ENCODE measurements around the gene RAI2.
"Not testable (repeated sequence)": the region's sequence is repeated elsewhere in the genome, so short reads cannot be mapped to it uniquely, and the experiment has no call there.

RAI2 gene

GRCh38 chrX:17809273-17809672 is 51.8 kb downstream of the RAI2 start:
- WGBS = 88% methylated on average over 4 of the region's 4 CpGs
- no peak overlapping the region for H3K27ac ChIP-seq (ENCODE audit: low read depth, low read length)

GRCh38 chrX:17805120-17805519 is 56.0 kb downstream of the RAI2 start:
- 69% methylated on average over 6 of the region's 6 CpGs for WGBS
- Histone ChIP-seq H3K9ac (ENCODE audit: low read depth, low read length) (no peak overlapping the region), H3K27ac (ENCODE audit: low read depth, low read length) (no peak overlapping the region)

More at GRCh38 chrX:17809273-17809672, 51.8 kb downstream of the RAI2 start:
- H3K9me3 ChIP-seq (ENCODE audit: insufficient read depth, low read depth, low read length) = no peaks in the 10 kb centered on the region
- no peaks in the 10 kb centered on the region for H3K36me3 ChIP-seq (ENCODE audit: insufficient read depth, low read length)
- H3K27me3 ChIP-seq (ENCODE audit: insufficient read depth, low read length) = no peaks in the 10 kb centered on the region
- no peaks in the 10 kb centered on the region for H3K4me1 ChIP-seq (ENCODE audit: insufficient read depth, low read length)
- H3K9ac ChIP-seq (ENCODE audit: low read depth, low read length) = no peak overlapping the region
- no peak overlapping the region for H3K4me3 ChIP-seq (ENCODE audit: low read length)

GRCh38 chrX:17803449-17803848 is 57.6 kb downstream of the RAI2 start:
- no peaks in the 10 kb centered on the region for H3K9me3 ChIP-seq (ENCODE audit: insufficient read depth, low read depth, low read length)
- no peaks in the 10 kb centered on the region for H3K4me1 ChIP-seq (ENCODE audit: insufficient read depth, low read length)
- no peaks in the 10 kb centered on the region for H3K36me3 ChIP-seq (ENCODE audit: insufficient read depth, low read length)
- no peak overlapping the region for H3K4me3 ChIP-seq (ENCODE audit: low read length)
- H3K9ac ChIP-seq (ENCODE audit: low read depth, low read length) = no peak overlapping the region
- H3K27ac ChIP-seq (ENCODE audit: low read depth, low read length) = no peak overlapping the region
- H3K27me3 ChIP-seq (ENCODE audit: insufficient read depth, low read length) = no peaks in the 10 kb centered on the region
- 85% methylated on average over 3 of the region's 4 CpGs for WGBS

More at GRCh38 chrX:17805120-17805519, 56.0 kb downstream of the RAI2 start:
- Histone ChIP-seq H3K36me3 (ENCODE audit: insufficient read depth, low read length) (no peaks in the 10 kb centered on the region), H3K4me1 (ENCODE audit: insufficient read depth, low read length) (no peaks in the 10 kb centered on the region), H3K9me3 (ENCODE audit: insufficient read depth, low read depth, low read length) (no peaks in the 10 kb centered on the region), H3K27me3 (ENCODE audit: insufficient read depth, low read length) (no peaks in the 10 kb centered on the region), H3K4me3 (ENCODE audit: low read length) (no peak overlapping the region)

GRCh38 chrX:17802756-17803155 is 58.3 kb downstream of the RAI2 start:
- Histone ChIP-seq H3K4me3 (ENCODE audit: low read length) (no peak overlapping the region), H3K4me1 (ENCODE audit: insufficient read depth, low read length) (no peaks in the 10 kb centered on the region), H3K9me3 (ENCODE audit: insufficient read depth, low read depth, low read length) (no peaks in the 10 kb centered on the region), H3K36me3 (ENCODE audit: insufficient read depth, low read length) (no peaks in the 10 kb centered on the region), H3K27ac (ENCODE audit: low read depth, low read length) (no peak overlapping the region), H3K9ac (ENCODE audit: low read depth, low read length) (no peak overlapping the region), H3K27me3 (ENCODE audit: insufficient read depth, low read length) (no peaks in the 10 kb centered on the region)
- WGBS = 84% methylated on average over 6 of the region's 7 CpGs

- no peak overlapping the region for H3K4me3 ChIP-seq (ENCODE audit: low read length)
- no peak overlapping the region for H3K9ac ChIP-seq (ENCODE audit: low read depth, low read length)
- H3K27me3 ChIP-seq (ENCODE audit: insufficient read depth, low read length) = no peaks in the 10 kb centered on the region
- H3K27ac ChIP-seq (ENCODE audit: low read depth, low read length) = no peak overlapping the region
- H3K4me1 ChIP-seq (ENCODE audit: insufficient read depth, low read length) = no peaks in the 10 kb centered on the region
- 95% methylated on average over 13 of the region's 13 CpGs for WGBS
- H3K9me3 ChIP-seq (ENCODE audit: insufficient read depth, low read depth, low read length) = no peaks in the 10 kb centered on the region
- H3K36me3 ChIP-seq (ENCODE audit: insufficient read depth, low read length) = no peaks in the 10 kb centered on the region
These were observed 59.7 kb downstream of the RAI2 start for GRCh38 chrX:17801431-17801830.

- H3K9me3 ChIP-seq (ENCODE audit: insufficient read depth, low read depth, low read length) = no peaks in the 10 kb centered on the region
- no peaks in the 10 kb centered on the region for H3K4me1 ChIP-seq (ENCODE audit: insufficient read depth, low read length)
- H3K9ac ChIP-seq (ENCODE audit: low read depth, low read length) = no peak overlapping the region
- no peaks in the 10 kb centered on the region for H3K27me3 ChIP-seq (ENCODE audit: insufficient read depth, low read length)
- no peak overlapping the region for H3K27ac ChIP-seq (ENCODE audit: low read depth, low read length)
- 100% methylated on average over 1 of the region's 4 CpGs for WGBS
- H3K4me3 ChIP-seq (ENCODE audit: low read length) = no peak overlapping the region
- no peaks in the 10 kb centered on the region for H3K36me3 ChIP-seq (ENCODE audit: insufficient read depth, low read length)
These were observed 62.2 kb downstream of the RAI2 start for GRCh38 chrX:17798921-17799320.

GRCh38 chrX:17792826-17793225 is 68.3 kb downstream of the RAI2 start:
- Histone ChIP-seq H3K4me1 (ENCODE audit: insufficient read depth, low read length) (no peaks in the 10 kb centered on the region), H3K9ac (ENCODE audit: low read depth, low read length) (no peak overlapping the region), H3K4me3 (ENCODE audit: low read length) (no peak overlapping the region), H3K9me3 (ENCODE audit: insufficient read depth, low read depth, low read length) (no peaks in the 10 kb centered on the region), H3K27me3 (ENCODE audit: insufficient read depth, low read length) (no peaks in the 10 kb centered on the region), H3K36me3 (ENCODE audit: insufficient read depth, low read length) (no peaks in the 10 kb centered on the region), H3K27ac (ENCODE audit: low read depth, low read length) (no peak overlapping the region)
- 85% methylated on average over 1 of the region's 1 CpG for WGBS

- 84% methylated on average over 8 of the region's 8 CpGs for WGBS
- H3K27me3 ChIP-seq (ENCODE audit: insufficient read depth, low read length) = no peaks in the 10 kb centered on the region
- no peak overlapping the region for H3K27ac ChIP-seq (ENCODE audit: low read depth, low read length)
These were observed 72.0 kb downstream of the RAI2 start for GRCh38 chrX:17788956-17789562.

GRCh38 chrX:17788439-17788838 is 72.7 kb downstream of the RAI2 start:
- no peaks in the 10 kb centered on the region for H3K36me3 ChIP-seq (ENCODE audit: insufficient read depth, low read length)
- no peaks in the 10 kb centered on the region for H3K4me1 ChIP-seq (ENCODE audit: insufficient read depth, low read length)
- H3K27me3 ChIP-seq (ENCODE audit: insufficient read depth, low read length) = no peaks in the 10 kb centered on the region
- H3K4me3 ChIP-seq (ENCODE audit: low read length) = no peak overlapping the region
- 37% methylated on average over 4 of the region's 4 CpGs for WGBS
- no peak overlapping the region for H3K27ac ChIP-seq (ENCODE audit: low read depth, low read length)
- no peak overlapping the region for H3K9ac ChIP-seq (ENCODE audit: low read depth, low read length)
- H3K9me3 ChIP-seq (ENCODE audit: insufficient read depth, low read depth, low read length) = no peaks in the 10 kb centered on the region

More at GRCh38 chrX:17788956-17789562, 72.0 kb downstream of the RAI2 start:
- H3K9me3 ChIP-seq (ENCODE audit: insufficient read depth, low read depth, low read length) = no peaks in the 10 kb centered on the region
- H3K4me1 ChIP-seq (ENCODE audit: insufficient read depth, low read length) = no peaks in the 10 kb centered on the region
- no peaks in the 10 kb centered on the region for H3K36me3 ChIP-seq (ENCODE audit: insufficient read depth, low read length)
- no peak overlapping the region for H3K9ac ChIP-seq (ENCODE audit: low read depth, low read length)
- H3K4me3 ChIP-seq (ENCODE audit: low read length) = no peak overlapping the region

- no peaks in the 10 kb centered on the region for H3K27me3 ChIP-seq (ENCODE audit: insufficient read depth, low read length)
- no peak overlapping the region for H3K4me3 ChIP-seq (ENCODE audit: low read length)
- H3K9ac ChIP-seq (ENCODE audit: low read depth, low read length) = no peak overlapping the region
- 97% methylated on average over 11 of the region's 11 CpGs for WGBS
- no peaks in the 10 kb centered on the region for H3K9me3 ChIP-seq (ENCODE audit: insufficient read depth, low read depth, low read length)
- H3K27ac ChIP-seq (ENCODE audit: low read depth, low read length) = no peak overlapping the region
- no peaks in the 10 kb centered on the region for H3K4me1 ChIP-seq (ENCODE audit: insufficient read depth, low read length)
- H3K36me3 ChIP-seq (ENCODE audit: insufficient read depth, low read length) = no peaks in the 10 kb centered on the region
These were observed 73.5 kb downstream of the RAI2 start for GRCh38 chrX:17787557-17787956.

- WGBS = 46% methylated on average over 24 of the region's 31 CpGs
- H3K4me3 ChIP-seq (ENCODE audit: low read length) = peak overlapping the region; percentile 32; the same call in 1 of the 2 replicates
These were observed 74.3 kb downstream of the RAI2 start for GRCh38 chrX:17786554-17787347.

More at GRCh38 chrX:17786554-17787347, 74.3 kb downstream of the RAI2 start:
- not testable (repeated sequence) for H3K36me3 ChIP-seq (ENCODE audit: insufficient read depth, low read length); H3K27me3 ChIP-seq (ENCODE audit: insufficient read depth, low read length); H3K4me1 ChIP-seq (ENCODE audit: insufficient read depth, low read length); H3K9me3 ChIP-seq (ENCODE audit: insufficient read depth, low read depth, low read length); H3K9ac ChIP-seq (ENCODE audit: low read depth, low read length); H3K27ac ChIP-seq (ENCODE audit: low read depth, low read length)

Data from HUES64 (cell line).